PC-9 (cell line): ENCODE results near the gene KRT12. TPM values are rescaled to one million over a fixed set of nuclear protein-coding genes. Genes with fewer than 3 reads are reported as not detected.

Experiments
- BruUV-seq: library from RNA; stranded (reverse); fragments of 400-500 nt; replicated peaks from 2 replicates; lab custom pipeline; 2021; lab: Mats Ljungman, UMichigan
- CTCF ChIA-PET: fragments of 300-600 bp; sonication (Branson Sonifier 250); formaldehyde crosslinking; loops from one replicate; lab custom pipeline; 2022; ENCODE audit warnings: antibody characterized with exemption; lab: Charles Lee
- POLR2A ChIA-PET: fragments of 300-600 bp; sonication (Branson Sonifier 250); formaldehyde crosslinking; loops from one replicate; lab custom pipeline; 2022; ENCODE audit warnings: antibody characterized with exemption; ENCODE audit not compliant: unreplicated experiment; lab: Charles Lee
- DNase-seq, 2 experiments: peaks; one replicate each; pipeline versions ENCODE4 v3.0.0 to v3.0.0-alpha.2; 2015 to 2022; ENCODE audit warnings: mixed read lengths in 1 of 2
- H2AFZ ChIP-seq: fragments of 200-600 bp; sonication (generic); 2 replicates; pipeline ENCODE4 v1.8.1; 2017; ENCODE audit warnings: antibody characterized with exemption
- H3F3A ChIP-seq: fragments of 200-600 bp; sonication (generic); 2 replicates; pipeline ENCODE4 v1.8.1; 2017; ENCODE audit warnings: antibody characterized with exemption, mild to moderate bottlenecking, low read depth; ENCODE audit not compliant: insufficient read depth
- H3K27ac ChIP-seq: fragments of 200-600 bp; sonication (generic); 2 replicates; pipeline ENCODE4 v1.6.1; 2016; ENCODE audit warnings: mixed run types
- H3K27me3 ChIP-seq: fragments of 200-600 bp; sonication (generic); 2 replicates; pipeline ENCODE4 v1.6.1; 2016; ENCODE audit warnings: low read depth, mixed run types; ENCODE audit not compliant: insufficient read depth
- H3K36me3 ChIP-seq: fragments of 200-600 bp; sonication (generic); 2 replicates; pipeline ENCODE4 v1.6.1; 2016; ENCODE audit warnings: low read depth, mixed run types
- H3K4me1 ChIP-seq: fragments of 200-600 bp; sonication (generic); replicated peaks from 2 replicates; pipeline ENCODE4 v1.6.1; 2016; ENCODE audit warnings: mixed run types; ENCODE audit not compliant: insufficient read depth
- H3K4me2 ChIP-seq: fragments of 200-600 bp; sonication (generic); 2 replicates; pipeline ENCODE4 v1.6.1; 2017; ENCODE audit warnings: mixed run types
- H3K4me3 ChIP-seq: fragments of 200-600 bp; sonication (generic); 2 replicates; pipeline ENCODE4 v1.6.1; 2016; ENCODE audit warnings: mixed run types
- H3K79me2 ChIP-seq: fragments of 200-600 bp; sonication (generic); 2 replicates; pipeline ENCODE4 v1.6.1; 2017; ENCODE audit warnings: low read depth, mixed run types
- H3K9me2 ChIP-seq: fragments of 200-600 bp; sonication (generic); 2 replicates; pipeline ENCODE4 v1.8.1; 2017; ENCODE audit warnings: mild to moderate bottlenecking; ENCODE audit not compliant: insufficient read depth
- H3K9me3 ChIP-seq: fragments of 200-600 bp; sonication (generic); 2 replicates; pipeline ENCODE4 v1.8.1; 2016; ENCODE audit warnings: low read depth; ENCODE audit not compliant: insufficient read depth
- H4K20me1 ChIP-seq: fragments of 200-600 bp; sonication (generic); 2 replicates; pipeline ENCODE4 v1.8.1; 2017; ENCODE audit not compliant: insufficient read depth
- CTCF ChIP-seq: fragments of 200-600 bp; sonication (generic); conservative IDR thresholded peaks from 2 replicates; pipeline ENCODE4 v1.6.1; 2017; ENCODE audit warnings: mixed run types, antibody characterized with exemption, mild to moderate bottlenecking, moderate library complexity
- EZH2 ChIP-seq: fragments of 200-600 bp; sonication (generic); IDR thresholded peaks from 2 replicates; pipeline ENCODE4 v1.8.0; 2017; ENCODE audit warnings: antibody characterized with exemption, low read depth
- intact Hi-C: fragments of 100-400 bp; cut with micrococcal nuclease; formaldehyde crosslinking; loops from one replicate; pipeline ENCODE4 v1.10.0; 2022; ENCODE audit not compliant: unreplicated experiment
- total RNA-seq: library from RNA; stranded (reverse); gene quantifications from 2 replicates; pipeline ENCODE4 v1.2.3, GENCODE V29; 2021

The KRT12 gene
- total RNA-seq, 1 experiment from 2014 or later = not detected

GRCh38 chr17:40824015-40824832 is 42.8 kb downstream of the KRT12 start:
- no peaks in the 10 kb centered on the region for H3K9me2 ChIP-seq
- H3F3A ChIP-seq = peaks cover 20% of the 10 kb centered on the region
- intact Hi-C loops = no loop called here
- no peak overlapping the region for H3K27ac ChIP-seq
- POLR2A ChIA-PET = no interaction called here
- H3K79me2 ChIP-seq = peaks cover 34% of the 10 kb centered on the region
- TF ChIP-seq EZH2 = no peak
- TF ChIP-seq CTCF = no peak
- H3K4me2 ChIP-seq = no peak overlapping the region
- peaks cover 4% of the 10 kb centered on the region; the same call in 1 of the 2 replicates for H3K9me3 ChIP-seq
- CTCF ChIA-PET = no interaction called here
- H3K4me3 ChIP-seq = no peak overlapping the region
- no peaks in the 10 kb centered on the region for H3K36me3 ChIP-seq
- H4K20me1 ChIP-seq = no peaks in the 10 kb centered on the region
- H3K27me3 ChIP-seq = no peaks in the 10 kb centered on the region
- H2AFZ ChIP-seq = no peak overlapping the region
- DNase-seq = no peak
- peaks cover 14% of the 10 kb centered on the region for H3K4me1 ChIP-seq
- BruUV-seq = no TSS peak

- peaks cover 48% of the 10 kb centered on the region for H3K79me2 ChIP-seq
- ChIA-PET POLR2A (no interaction called here), CTCF (no interaction called here)
- no peak within 1 kb of the TSS for H2AFZ ChIP-seq
- no peak within 1 kb of the TSS for H3K4me2 ChIP-seq
- H3F3A ChIP-seq = peaks cover 36% of the 10 kb centered on the region
- H3K36me3 ChIP-seq = peaks cover 3% of the 10 kb centered on the region; the same call in 1 of the 2 replicates
- H3K9me3 ChIP-seq = peaks cover 4% of the 10 kb centered on the region; the same call in 1 of the 2 replicates
- TF ChIP-seq EZH2 (no peak), CTCF (no peak)
- no TSS peak for BruUV-seq
- H4K20me1 ChIP-seq = no peaks in the 10 kb centered on the region
- no peak within 1 kb of the TSS for H3K4me3 ChIP-seq
- no peak for DNase-seq
- no peak within 1 kb of the TSS for H3K27ac ChIP-seq
- intact Hi-C loops = no loop called here
- no peaks in the 10 kb centered on the region for H3K9me2 ChIP-seq
- H3K4me1 ChIP-seq = peaks cover 21% of the 10 kb centered on the region
- H3K27me3 ChIP-seq = no peaks in the 10 kb centered on the region
Measured at GRCh38 chr17:40822132-40822812, 44.8 kb downstream of the KRT12 start, which contains the start of gene KRT10. Gene KRT10 (minus strand): TSS chr17:40822614. CDS start chr17:40822585, 29 bp downstream.

GRCh38 chr17:40821536-40821935 is 45.5 kb downstream of the KRT12 start:
- POLR2A ChIA-PET = no interaction called here
- Histone ChIP-seq H3K36me3 (peaks cover 8% of the 10 kb centered on the region; the same call in 1 of the 2 replicates), H3K9me3 (peaks cover 4% of the 10 kb centered on the region; the same call in 1 of the 2 replicates), H3K27ac (no peak overlapping the region), H4K20me1 (no peaks in the 10 kb centered on the region), H3K79me2 (peaks cover 49% of the 10 kb centered on the region), H2AFZ (no peak overlapping the region), H3K4me1 (peaks cover 25% of the 10 kb centered on the region), H3F3A (peaks cover 44% of the 10 kb centered on the region), H3K27me3 (no peaks in the 10 kb centered on the region), H3K9me2 (no peaks in the 10 kb centered on the region), H3K4me2 (no peak overlapping the region), H3K4me3 (no peak overlapping the region)
- no TSS peak for BruUV-seq
- CTCF ChIA-PET = no interaction called here
- intact Hi-C loops = no loop called here
- TF ChIP-seq CTCF (no peak), EZH2 (no peak)
- DNase-seq = no peak
